Fibroblast of mammary gland (primary cell): Measurements from ENCODE around the gene COMMD10.
"Not testable (repeated sequence)": the region's sequence is repeated elsewhere in the genome, so short reads cannot be mapped to it uniquely, and the experiment has no call there.

Source experiments
- DNase-seq: peaks from one replicate; pipeline ENCODE4 v3.0.0-alpha.2; 2010; ENCODE audit warnings: low read depth
- H3K4me3 ChIP-seq: 2 replicates; pipeline ENCODE4 v1.5.1; 2011; ENCODE audit warnings: low read depth, mild to moderate bottlenecking, low read length, moderate library complexity; ENCODE audit not compliant: control insufficient read depth
- TF ChIP-seq, protein P1 (sequence below): conservative IDR thresholded peaks from 2 replicates; pipeline ENCODE4 v1.5.1; 2011; ENCODE audit warnings: low read depth, low read length, inconsistent platforms; ENCODE audit not compliant: control insufficient read depth, insufficient read depth

COMMD10 gene

DNA sequence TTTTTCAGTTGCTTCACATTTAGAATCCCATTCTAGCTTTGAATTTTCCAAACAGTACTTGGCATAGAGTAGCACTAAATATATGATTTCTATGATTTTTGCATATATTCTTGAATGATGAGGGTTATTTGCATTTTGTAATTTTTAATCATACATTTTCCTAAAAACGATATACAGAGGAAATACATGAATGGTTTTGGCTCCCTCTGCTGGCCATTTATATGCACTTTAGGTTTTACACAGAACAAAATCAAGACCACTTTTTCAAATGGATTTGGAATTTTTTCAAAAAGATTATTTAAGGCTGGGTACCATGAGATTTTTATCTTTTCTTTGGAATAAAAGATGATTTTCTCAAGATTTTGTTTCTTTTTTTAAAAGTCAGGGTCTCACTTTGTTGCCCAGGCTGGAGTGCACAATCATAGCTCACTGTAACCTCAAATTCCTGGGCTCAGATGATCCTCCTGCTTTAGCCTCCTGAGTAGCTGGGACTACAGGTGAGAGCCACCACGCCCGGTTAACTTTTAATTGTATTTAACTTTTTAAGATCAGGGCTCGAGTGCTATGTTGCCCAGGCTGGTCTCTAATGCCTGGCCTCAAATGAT lies 16.7 kb upstream of the COMMD10 start:
- peak; percentile 67 for DNase-seq
- TF ChIP-seq, protein P1, sequence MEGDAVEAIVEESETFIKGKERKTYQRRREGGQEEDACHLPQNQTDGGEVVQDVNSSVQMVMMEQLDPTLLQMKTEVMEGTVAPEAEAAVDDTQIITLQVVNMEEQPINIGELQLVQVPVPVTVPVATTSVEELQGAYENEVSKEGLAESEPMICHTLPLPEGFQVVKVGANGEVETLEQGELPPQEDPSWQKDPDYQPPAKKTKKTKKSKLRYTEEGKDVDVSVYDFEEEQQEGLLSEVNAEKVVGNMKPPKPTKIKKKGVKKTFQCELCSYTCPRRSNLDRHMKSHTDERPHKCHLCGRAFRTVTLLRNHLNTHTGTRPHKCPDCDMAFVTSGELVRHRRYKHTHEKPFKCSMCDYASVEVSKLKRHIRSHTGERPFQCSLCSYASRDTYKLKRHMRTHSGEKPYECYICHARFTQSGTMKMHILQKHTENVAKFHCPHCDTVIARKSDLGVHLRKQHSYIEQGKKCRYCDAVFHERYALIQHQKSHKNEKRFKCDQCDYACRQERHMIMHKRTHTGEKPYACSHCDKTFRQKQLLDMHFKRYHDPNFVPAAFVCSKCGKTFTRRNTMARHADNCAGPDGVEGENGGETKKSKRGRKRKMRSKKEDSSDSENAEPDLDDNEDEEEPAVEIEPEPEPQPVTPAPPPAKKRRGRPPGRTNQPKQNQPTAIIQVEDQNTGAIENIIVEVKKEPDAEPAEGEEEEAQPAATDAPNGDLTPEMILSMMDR = peak; percentile 75
- H3K4me3 ChIP-seq = no peak overlapping the region

DNA sequence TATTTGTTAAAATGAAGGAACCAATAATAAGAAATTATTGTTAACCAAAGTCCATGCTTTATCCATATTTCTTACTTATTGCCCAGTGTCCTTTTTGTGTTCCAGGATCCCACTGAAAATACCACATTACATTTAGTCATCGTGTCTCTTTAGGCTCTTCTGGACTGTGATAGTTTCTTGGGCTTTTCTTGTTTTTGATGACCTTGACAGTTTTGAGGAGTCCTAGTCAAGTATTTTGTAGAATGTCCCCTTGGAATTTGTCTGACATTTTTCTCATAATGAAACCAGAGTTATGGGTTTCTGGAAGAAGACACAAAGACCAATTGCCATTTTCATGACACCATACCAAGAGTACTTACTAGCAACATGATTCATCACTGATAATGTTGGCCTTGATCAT lies 13.6 kb upstream of the COMMD10 start:
- TF ChIP-seq, protein P1 = no peak
- no peak overlapping the region for H3K4me3 ChIP-seq
- no peak for DNase-seq

DNA sequence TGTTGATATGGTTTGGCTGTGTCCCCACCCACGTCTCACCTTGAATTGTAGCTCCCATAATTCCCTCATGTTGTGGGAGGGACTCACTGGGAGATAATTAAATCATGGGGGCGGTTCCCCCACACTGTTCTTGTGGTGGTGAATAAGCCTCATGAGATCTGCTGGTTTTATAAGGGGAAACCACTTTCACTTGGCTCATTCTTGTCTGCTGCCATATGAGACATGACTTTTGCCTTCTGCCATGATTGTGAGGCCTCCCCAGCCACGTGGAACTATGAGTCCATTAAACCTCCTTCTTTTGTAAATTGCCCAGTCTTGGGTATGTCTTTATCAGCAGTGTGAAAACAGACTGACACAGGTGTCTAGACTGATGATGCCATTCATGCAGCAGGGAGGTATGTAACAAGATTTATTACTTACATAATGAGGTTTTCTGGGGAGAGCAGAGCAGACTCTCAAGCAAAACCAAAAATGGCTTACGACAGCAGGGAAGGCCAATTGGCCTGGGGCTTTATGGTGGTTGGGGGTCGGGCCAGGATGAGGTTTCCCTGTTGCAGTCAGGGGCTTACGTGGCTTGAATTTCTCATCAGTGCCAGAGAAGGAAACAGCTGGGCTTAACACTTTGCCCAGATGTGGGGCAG lies 9.5 kb upstream of the COMMD10 start:
- no peak overlapping the region for H3K4me3 ChIP-seq
- TF ChIP-seq, protein P1 = no peak
- peak; percentile 45 for DNase-seq

DNA sequence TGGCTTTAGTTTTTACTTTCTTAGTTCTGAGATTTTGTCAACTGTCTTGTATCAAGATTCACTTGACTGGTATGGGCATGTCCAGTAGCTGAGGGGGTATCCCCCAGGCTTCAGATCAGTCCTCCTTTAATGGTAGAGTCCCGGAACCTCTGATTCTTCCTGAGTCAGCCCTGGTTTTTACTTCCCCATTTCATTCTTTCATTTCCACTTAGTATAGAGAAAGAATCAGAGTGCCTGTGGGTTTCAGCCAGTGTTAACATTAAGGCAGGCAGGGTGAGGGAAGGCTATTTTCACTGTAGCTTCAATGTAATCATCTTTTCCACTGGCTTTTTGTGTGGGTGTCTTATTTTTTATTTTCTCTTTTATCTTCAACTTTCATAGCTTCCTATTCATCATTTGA lies 8.3 kb upstream of the COMMD10 start:
- no peak for DNase-seq
- H3K4me3 ChIP-seq = no peak overlapping the region
- TF ChIP-seq, protein P1 = no peak

DNA sequence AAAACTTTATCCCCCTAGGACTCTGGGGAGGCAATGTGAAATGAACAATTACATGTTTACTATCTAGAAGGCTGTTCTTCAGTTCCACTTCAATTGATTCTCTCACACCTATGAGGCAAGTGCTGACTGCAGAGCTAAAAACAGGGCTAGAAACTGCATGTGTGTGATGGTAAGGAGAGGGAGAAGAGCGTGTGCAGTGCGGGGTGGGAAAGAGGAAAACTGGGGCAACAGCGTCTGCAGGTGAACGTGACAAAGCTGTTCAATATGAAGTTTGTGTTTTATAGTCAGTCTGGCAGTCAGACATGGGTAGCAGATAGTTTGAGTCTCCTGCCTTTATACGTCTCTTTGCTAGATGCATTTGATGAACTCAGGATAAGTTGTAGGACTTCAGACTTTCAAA lies 6.6 kb upstream of the COMMD10 start:
- TF ChIP-seq, protein P1 = no peak
- no peak for DNase-seq
- H3K4me3 ChIP-seq = no peak overlapping the region

DNA sequence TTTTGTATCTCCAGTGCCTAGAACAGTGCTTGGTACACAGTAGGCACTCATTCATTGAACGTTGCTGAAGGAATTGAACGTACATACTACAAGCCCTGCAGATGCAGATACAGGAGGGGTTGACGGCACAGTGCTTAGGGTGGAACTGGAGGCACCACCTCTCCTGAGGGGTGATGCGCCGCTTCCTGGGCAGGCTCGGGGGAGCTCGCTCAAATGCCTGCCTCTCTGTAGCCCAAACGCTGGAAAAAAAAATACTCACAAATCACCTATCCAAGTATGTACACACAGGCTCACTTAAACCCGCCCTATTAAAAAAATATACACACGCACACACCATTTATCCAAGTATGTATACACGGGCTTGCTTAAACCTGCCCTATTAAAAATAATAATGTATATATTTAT lies 536 bp upstream of the COMMD10 start:
- TF ChIP-seq, protein P1 = no peak
- peak; percentile 35 for DNase-seq
- peak overlapping the region; percentile 65 for H3K4me3 ChIP-seq

DNA sequence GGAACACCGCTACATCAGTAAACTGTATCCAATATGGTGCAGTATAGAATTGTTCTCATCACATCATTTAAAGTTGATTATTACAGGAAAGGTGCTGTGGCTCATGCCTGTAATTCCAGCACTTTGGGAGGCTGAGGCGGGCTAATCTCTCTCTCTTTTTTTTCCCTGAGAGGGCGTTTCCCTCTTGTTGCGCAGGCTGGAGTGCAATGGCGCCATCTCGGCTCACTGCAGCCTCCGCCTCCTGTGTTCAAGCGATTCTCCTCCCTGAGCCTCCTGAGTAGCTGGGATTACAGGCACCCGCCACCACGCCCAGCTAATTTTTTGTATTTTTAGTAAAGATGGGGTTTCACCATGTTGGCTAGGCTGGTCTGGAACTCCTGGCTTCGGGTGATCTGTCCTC lies 1.5 kb downstream of the COMMD10 start:
- not testable (repeated sequence) for H3K4me3 ChIP-seq

More for the DNA sequence above, 1.5 kb downstream of the COMMD10 start:
- DNase-seq = not testable (repeated sequence)
